Activated naive CD4-positive, alpha-beta T cell treated with anti-CD3 and anti-CD28 coated beads, Interleukin-2, amount 50 U/mL, for 72 hours (primary cell): Measurements from ENCODE around the gene PLEKHG1. TPM values are rescaled to one million over a fixed set of nuclear protein-coding genes. Genes with fewer than 3 reads are reported as not detected.

Experiments used
- ATAC-seq, 2 donors: fragments of 150-1000 bp; cut with Tn5 transposase; 2 replicates each; pipeline ENCODE4 v1.10.0; 2021; ENCODE audit warnings: mild to moderate bottlenecking in 2 of 2, moderate library complexity in 2 of 2
- DNase-seq, 2 donors: peaks; one replicate each; pipeline ENCODE4 v3.0.0; 2021 to 2022; ENCODE audit warnings: low spot score in 2 of 2
- H3K27ac Mint-ChIP-seq, 2 donors: one replicate each; pipeline ENCODE4 v1.8.0; 2022; ENCODE audit warnings: mild to moderate bottlenecking in 2 of 2, mixed read lengths in 2 of 2
- H3K36me3 Mint-ChIP-seq, 2 donors: one replicate each; pipeline ENCODE4 v1.8.0; 2022; ENCODE audit warnings: mixed read lengths in 2 of 2
- H3K9me3 Mint-ChIP-seq, 2 donors: one replicate each; pipeline ENCODE4 v1.8.0; 2022; ENCODE audit warnings: mixed read lengths in 2 of 2
- total RNA-seq, 2 donors: library from RNA; stranded (reverse); gene quantifications; one replicate each; pipeline ENCODE4 v1.2.3, GENCODE V29; 2022

Gene PLEKHG1
- total RNA-seq, 2 donors from 2014 or later: 2.1 to 3.0 TPM

DNA sequence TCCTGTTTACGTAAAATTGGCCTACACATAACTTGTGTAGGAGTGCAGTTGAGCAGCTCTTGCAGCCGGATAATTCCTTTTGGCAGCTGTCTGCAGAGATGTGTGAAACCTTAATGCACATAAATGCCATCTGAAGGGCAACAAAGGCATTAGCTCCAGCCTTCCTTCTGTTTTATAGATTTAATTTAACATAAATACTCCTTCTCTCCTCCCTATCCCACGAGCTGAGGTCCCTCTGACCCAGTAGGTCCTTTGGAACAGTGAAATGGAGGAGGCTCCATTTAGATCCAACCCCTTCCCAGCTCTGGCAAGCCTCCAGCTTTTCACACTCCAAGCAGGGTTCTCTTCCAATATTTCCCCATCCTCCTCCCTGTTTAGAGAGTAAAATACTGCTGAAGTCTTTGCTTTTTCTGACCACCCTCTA, 6.5 kb downstream of the PLEKHG1 start:
- Mint-ChIP-seq H3K9me3 (no peaks in the 10 kb centered on the region), H3K27ac (peak overlapping the region in 1 of 2 donors; percentile 22), H3K36me3 (no peaks in the 10 kb centered on the region)
- DNase-seq (no peak), ATAC-seq (no peak)

DNA sequence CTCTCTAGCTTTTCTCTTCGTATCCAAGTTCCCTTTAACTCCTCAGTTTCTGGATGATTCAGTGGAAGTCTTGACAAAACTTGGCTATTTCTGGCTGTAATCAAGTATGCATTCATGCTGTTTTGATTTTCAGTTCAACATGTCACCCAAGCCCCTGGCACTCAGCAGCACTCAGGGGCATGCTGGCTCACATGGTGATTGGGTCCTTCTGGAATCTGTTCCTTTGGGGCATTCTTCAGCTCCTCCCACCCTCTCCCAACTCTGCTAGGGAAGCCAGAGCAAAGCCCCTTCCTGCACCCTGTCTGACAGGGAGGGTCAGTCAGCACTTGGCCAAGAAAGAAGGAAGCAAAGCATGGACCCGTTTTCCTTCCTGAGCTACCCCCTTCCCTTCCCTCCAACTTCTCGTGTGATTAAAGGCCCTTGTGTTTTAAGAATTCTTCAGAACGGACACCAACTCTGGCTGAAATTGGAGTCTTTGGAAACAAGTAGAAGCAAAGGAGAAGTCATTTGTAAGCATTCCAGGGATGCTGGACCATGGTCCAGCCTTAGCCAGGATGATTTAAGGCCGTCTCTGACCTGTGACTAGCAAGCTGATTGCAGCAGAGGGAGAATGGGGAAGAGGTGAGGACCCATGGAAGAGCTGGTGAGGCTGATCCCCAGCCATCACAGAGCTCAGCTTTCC, 7.1 kb downstream of the PLEKHG1 start:
- H3K27ac Mint-ChIP-seq: peak overlapping the region in 1 of 2 donors; percentile 22
- H3K9me3 Mint-ChIP-seq: no peaks in the 10 kb centered on the region
- ATAC-seq (no peak), DNase-seq (no peak)
- no peaks in the 10 kb centered on the region for H3K36me3 Mint-ChIP-seq

DNA sequence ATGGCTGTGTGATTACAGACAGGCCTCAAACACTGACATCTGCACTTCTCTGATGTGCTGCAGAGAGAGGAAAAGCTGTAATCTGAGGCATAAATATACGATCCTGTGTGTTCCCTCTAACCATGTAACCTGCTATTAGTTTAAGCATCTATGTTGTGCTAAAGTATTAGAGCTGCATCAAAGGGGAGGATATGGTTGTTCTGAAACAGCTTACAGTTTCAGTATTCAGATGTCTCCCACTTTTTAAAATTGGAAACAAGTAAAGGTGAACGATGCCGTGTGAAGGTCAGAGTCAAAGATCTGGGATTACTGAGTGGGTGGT, 7.6 kb downstream of the PLEKHG1 start:
- ATAC-seq: no peak

DNA sequence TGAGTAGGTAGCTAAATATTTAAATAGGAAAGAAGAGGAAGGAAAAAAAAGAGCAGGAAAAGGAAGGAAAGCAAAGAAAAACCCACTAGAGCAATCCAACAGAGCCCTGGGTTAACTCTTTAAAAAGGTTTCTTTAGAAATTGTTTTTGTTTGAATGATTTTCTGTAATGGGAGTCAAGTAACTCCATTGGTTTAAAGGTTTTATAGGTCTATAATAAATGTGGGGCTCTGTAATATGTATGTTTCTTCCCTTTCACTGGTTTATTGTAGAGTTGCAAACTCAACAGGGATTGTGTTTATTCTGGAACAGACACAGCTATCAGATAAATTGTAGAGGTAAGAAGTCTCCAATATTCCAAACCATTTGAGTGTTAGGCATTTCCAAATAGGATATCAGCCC, 10.9 kb downstream of the PLEKHG1 start:
- ATAC-seq (no peak), DNase-seq (no peak)
- Mint-ChIP-seq H3K9me3 (no peaks in the 10 kb centered on the region), H3K27ac (no peak overlapping the region), H3K36me3 (no peaks in the 10 kb centered on the region)

More for the DNA sequence above, 7.6 kb downstream of the PLEKHG1 start:
- DNase-seq: no peak
- H3K36me3 Mint-ChIP-seq: no peaks in the 10 kb centered on the region
- no peak overlapping the region for H3K27ac Mint-ChIP-seq
- H3K9me3 Mint-ChIP-seq: no peaks in the 10 kb centered on the region

DNA sequence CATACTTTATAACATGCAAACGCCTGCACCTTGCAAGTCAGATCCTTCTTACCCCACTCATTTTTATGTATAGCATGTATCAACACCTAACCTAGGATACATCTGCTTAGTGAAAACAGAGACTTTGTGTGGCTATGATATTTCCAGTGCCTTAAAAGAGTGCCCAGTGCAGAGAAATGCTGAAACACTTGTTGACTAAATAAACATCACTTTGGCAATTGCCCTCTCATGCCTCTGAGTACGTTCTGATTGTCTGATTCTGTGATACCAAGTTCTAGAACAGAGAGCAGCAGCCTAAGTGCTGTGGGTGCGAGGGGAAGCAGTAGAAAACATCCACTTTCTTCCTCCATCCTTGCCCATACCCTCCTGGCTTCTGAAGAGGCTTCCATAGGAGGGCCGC, 13.6 kb downstream of the PLEKHG1 start:
- no peaks in the 10 kb centered on the region for H3K36me3 Mint-ChIP-seq
- no peak overlapping the region for H3K27ac Mint-ChIP-seq
- H3K9me3 Mint-ChIP-seq: no peaks in the 10 kb centered on the region
- DNase-seq (no peak), ATAC-seq (no peak)

DNA sequence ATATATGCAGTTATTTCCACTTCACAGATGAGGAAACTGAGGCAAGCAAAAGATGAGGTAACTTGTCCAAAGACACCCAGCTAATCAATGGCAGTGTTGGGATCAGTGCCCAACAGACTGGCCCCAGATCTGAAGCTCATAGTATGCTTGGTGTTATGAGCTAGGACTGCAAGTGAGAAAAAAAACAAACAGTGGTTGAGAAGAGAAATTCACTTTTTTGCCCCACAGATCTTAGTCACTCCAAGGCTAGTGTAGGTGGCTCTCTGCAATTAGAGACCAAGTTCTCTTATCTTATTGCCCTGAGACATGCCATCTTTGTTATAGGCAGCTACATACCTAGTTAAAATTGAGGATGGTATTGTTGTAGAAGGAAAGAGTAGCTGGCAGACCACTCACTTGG, 16.3 kb downstream of the PLEKHG1 start:
- DNase-seq (no peak), ATAC-seq (no peak)
- H3K27ac Mint-ChIP-seq: no peak overlapping the region
- no peaks in the 10 kb centered on the region for H3K9me3 Mint-ChIP-seq
- H3K36me3 Mint-ChIP-seq: no peaks in the 10 kb centered on the region

DNA sequence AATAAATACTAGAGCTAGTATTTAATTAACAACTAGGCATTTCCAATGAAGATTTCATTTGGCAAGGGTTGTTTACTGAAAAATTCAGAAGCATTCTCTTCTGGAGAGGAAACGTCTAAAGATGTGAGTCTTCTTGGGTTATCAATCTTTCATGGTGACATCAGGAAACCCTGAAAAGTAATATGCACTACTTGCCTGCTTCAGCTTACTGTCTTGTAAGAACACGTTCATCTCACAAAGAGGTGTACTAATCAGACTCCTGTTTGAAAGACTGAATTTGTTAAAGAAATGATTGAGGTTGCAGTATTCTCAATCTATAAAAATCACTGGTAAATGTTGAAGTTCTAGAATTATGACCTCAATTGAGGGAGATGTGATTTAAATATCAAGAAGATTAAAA, 16.9 kb downstream of the PLEKHG1 start:
- DNase-seq (no peak), ATAC-seq (no peak)
- Mint-ChIP-seq H3K36me3 (no peaks in the 10 kb centered on the region), H3K9me3 (no peaks in the 10 kb centered on the region), H3K27ac (no peak overlapping the region)

DNA sequence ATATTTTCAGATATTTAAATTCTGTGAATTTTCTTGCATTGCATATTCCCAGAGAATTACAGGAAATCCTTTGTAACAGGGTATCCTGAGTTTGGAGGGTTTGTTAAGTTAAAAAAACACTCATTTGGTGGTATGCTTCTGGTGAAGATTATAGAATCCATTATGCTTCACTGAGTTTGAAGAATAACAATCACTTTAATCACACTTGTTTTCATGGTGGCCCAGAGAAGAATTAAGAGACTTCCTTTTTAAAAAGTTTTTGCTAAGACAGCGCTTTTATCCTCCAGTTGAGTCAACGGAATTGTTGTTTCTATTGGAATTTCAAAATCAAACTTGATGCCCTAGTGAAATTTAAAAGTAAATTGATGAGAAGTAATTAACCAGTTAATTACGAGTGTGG, 17.4 kb downstream of the PLEKHG1 start:
- no peak for DNase-seq
- no peak overlapping the region for H3K27ac Mint-ChIP-seq
- ATAC-seq: no peak
- no peaks in the 10 kb centered on the region for H3K9me3 Mint-ChIP-seq
- no peaks in the 10 kb centered on the region for H3K36me3 Mint-ChIP-seq

DNA sequence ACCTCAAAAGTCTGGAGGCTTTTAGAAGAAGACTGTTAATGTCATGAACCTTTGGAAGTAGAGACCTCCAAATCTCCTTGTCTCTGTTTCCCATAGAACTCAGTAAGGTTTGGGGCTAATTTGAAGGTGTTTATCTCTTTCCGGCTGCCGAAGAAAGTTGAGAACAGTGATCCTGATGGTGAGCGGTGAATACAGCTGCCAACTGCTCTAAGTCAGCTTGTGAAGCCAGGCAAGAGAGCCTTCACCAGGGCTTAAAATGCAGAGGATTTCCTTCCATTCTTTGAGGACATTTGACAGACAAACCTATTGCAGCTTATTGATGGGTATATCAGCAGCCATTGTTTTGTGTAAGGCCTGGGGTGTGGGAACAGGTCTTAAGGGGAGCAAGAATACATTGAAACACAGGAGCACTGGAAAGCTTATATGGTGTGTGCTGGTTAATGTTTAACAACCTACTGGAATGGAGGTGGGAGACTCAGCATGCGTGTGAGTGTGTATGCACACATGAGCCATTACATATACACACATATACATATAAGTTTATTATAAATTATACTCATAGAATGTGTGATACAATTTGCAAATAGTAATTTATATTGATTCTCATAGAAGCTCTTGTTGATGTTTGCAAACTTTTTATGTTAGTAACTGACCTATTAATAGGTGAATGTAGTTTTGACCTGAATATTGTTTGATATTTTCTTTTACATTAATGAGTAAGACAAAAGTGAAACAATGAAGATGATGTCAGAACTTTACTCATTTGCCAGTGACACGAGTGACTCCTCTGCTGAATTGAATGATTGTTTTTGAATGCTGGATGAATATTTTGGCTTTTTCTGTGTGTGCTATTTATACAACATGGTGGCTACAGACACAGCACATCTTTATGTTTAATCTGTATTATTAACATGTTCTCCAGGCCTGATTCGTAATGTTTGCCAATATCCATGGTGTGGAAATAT, 18.1 kb downstream of the PLEKHG1 start:
- DNase-seq (no peak), ATAC-seq (peak in 1 of 2 donors; percentile 47)
- no peak overlapping the region for H3K27ac Mint-ChIP-seq
- H3K9me3 Mint-ChIP-seq: no peaks in the 10 kb centered on the region
- H3K36me3 Mint-ChIP-seq: no peaks in the 10 kb centered on the region

DNA sequence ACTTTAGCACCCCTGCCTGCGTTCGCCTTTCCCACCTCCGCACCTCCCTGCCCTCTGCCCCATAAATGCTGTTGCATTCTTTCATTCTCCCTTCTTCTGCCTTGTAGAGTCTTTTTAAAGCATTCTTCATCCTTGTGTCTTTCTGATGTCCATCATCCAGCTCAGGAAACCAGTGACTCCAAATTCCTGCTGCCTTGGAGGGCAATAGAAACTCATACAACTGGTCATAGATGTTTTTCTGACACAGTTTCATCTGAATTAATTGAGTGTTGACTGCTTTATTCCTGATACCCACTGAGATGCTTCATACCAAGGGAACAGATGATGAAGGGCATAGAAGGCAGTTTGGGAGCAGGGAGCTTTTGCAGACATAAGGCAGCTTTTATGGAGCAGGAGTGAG, 19.6 kb downstream of the PLEKHG1 start:
- Mint-ChIP-seq H3K9me3 (no peaks in the 10 kb centered on the region), H3K27ac (peak overlapping the region in 1 of 2 donors; percentile 6), H3K36me3 (no peaks in the 10 kb centered on the region)
- DNase-seq (no peak), ATAC-seq (no peak)

DNA sequence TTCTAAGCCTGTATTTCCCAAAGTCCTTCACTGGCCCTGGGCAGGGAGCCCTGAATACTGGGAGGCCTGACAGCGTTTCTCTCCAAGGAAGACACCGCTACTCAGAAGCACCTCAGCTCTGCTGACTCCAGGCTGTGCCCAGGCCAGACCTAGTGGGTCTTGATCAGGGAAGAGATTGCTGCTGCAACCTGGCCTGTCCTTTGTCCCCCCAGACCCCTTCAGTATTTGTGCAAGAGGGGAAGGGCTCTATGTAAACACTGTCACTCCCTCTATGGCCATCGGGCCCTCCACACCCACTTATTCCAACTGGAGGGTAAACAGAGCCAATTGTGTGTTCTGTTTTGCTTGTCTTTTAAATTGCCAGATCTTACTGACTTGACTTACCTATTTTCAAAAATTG, 20.6 kb downstream of the PLEKHG1 start:
- no peak overlapping the region for H3K27ac Mint-ChIP-seq
- no peak for DNase-seq
- no peaks in the 10 kb centered on the region for H3K9me3 Mint-ChIP-seq
- H3K36me3 Mint-ChIP-seq: no peaks in the 10 kb centered on the region
- ATAC-seq: no peak

DNA sequence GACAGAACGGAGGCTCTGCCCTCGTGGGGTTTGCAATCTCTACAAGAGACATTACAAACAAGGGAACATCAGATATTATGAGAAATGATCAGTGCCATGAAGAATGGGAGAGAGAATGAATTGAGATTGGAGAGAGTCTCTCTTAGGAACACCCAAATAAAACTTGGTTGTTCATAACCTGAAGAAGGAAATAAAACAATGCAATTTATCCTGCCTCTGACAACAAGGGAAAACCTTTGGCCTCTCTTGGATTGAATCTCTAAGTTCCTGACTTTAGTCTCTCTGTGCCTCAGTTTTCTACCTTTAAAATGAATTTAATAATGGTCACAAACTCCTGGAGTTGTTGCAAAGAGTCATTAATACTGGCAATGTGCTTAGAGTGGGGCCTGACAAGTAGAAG, 21.1 kb downstream of the PLEKHG1 start:
- Mint-ChIP-seq H3K36me3 (no peaks in the 10 kb centered on the region), H3K27ac (no peak overlapping the region), H3K9me3 (no peaks in the 10 kb centered on the region)
- ATAC-seq (no peak), DNase-seq (no peak)

DNA sequence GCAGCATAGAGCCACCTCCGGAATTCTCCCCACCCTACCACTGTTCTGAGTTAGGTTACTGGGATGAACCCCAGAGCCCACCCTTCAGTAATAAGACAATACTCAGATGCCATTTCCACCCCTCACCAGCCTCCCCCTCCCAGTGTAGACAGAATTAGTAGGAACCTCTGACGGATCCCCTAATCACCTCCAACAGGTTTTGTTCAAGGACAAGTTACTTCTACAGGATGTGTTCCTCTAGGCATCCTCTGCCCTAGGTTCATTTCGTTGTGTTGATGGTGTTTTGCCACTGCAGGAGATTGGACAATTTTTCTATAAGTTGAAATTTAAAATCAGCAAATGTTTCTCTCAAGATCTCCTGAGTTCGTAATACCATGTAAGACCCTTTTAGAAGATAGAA, 22.8 kb downstream of the PLEKHG1 start:
- H3K27ac Mint-ChIP-seq: no peak overlapping the region
- ATAC-seq (no peak), DNase-seq (no peak)
- no peaks in the 10 kb centered on the region for H3K36me3 Mint-ChIP-seq
- no peaks in the 10 kb centered on the region for H3K9me3 Mint-ChIP-seq

DNA sequence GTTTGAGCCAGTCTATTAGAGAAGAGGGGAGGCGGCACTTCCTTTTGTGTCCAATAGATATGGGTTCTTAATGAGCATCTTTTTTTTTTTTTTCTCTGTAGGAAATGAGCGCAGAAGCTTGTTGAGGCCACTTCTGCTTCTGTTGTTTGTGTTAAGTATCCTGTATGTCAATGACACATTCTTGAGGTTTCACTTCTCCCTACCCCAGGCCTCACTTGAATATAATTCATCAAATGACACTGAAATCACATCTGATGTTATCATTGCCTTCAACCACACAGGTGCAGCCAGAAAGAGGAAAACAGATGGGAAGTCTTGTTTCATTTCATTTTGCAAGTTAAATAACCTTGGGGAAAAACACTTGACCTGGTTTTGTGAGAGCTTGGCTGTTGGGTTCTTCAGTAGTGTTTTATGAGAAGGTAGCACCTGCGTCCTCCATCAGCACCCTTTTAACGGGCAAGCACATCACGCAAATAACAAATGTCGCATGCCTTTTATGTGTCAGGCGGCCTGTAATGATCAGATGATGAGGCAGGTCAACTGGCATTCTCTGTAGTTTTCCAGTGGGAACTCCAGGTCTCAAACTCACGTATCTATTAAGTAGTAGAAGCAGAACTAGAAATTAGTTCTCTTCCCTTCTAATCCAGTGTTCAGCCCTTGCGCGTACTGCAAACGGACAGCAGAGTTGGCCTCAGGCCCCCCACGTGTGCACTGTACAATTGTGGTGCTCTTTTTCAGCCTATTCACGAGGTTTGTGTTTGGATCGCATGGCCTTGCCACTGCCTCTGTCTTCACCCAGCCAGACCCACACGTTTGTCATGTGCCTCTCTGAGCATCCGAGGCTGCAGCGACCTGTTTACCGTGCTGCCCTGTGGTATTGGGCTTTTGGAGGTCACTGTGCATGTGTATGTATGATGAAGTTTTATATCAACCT, 23.5 kb downstream of the PLEKHG1 start:
- ATAC-seq (peak; percentile 59 to 86), DNase-seq (no peak)
- no peaks in the 10 kb centered on the region for H3K36me3 Mint-ChIP-seq
- no peak overlapping the region for H3K27ac Mint-ChIP-seq
- no peaks in the 10 kb centered on the region for H3K9me3 Mint-ChIP-seq

DNA sequence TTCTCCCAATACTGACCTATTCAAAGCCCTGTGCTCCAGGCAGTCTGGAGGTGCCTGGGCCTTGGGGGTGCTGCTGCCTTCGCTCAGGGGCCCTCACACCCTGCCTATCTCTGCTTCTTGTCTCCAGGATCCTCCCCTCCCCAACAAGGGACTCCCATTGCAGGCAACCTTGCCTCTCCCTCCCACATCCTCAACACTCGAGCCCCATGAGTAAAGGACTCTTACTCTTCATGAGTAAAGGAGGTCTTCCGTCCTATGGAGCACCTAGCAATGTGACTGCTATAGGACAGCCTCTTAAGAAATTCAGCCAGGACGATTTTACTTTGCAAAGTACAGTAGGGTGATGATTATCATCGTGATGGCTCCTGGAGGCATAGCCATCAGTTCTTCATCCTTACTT, 24.5 kb downstream of the PLEKHG1 start:
- Mint-ChIP-seq H3K27ac (no peak overlapping the region), H3K9me3 (no peaks in the 10 kb centered on the region), H3K36me3 (no peaks in the 10 kb centered on the region)
- ATAC-seq (no peak), DNase-seq (no peak)

DNA sequence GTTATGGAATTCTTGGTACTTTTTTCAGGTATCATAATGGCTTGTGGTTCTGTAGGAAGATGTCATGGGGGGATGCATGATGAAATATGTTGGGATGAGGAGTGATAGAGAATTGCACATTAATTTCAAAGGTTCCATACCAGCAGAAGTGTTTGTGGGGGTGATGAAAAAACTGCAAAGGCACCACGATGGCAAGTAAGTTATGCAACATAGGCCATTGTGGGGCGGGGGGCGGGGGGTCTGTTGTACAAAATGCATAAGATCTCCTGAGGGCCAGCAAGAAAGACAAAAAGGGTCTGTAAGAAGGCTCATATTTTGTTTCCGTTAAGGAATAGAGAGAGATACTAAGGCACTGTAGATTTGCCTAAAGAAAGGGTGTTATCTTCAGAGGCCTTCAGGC, 26.2 kb downstream of the PLEKHG1 start:
- no peak overlapping the region for H3K27ac Mint-ChIP-seq
- no peak for ATAC-seq
- DNase-seq: no peak
- no peaks in the 10 kb centered on the region for H3K9me3 Mint-ChIP-seq
- no peaks in the 10 kb centered on the region for H3K36me3 Mint-ChIP-seq

DNA sequence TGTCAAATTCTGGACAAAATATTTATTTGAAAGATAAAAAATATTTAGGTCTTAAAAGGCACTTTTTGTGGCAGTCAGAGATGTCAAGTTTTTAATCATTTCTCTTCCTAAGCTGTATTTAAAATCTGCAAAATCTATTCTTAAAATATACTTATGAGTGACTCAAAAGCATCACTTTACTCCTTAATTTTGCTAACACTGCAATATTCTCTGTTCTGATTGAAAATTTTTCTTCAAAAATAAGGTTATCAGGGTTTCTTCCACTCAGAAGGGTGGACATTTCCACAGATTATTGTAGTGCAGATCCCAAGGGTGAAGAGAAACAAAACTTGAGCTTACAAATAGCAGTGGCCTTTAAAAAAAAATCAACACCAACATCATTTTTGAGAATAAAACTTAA, 27.5 kb downstream of the PLEKHG1 start:
- DNase-seq (no peak), ATAC-seq (no peak)
- no peak overlapping the region for H3K27ac Mint-ChIP-seq
- no peaks in the 10 kb centered on the region for H3K36me3 Mint-ChIP-seq
- no peaks in the 10 kb centered on the region for H3K9me3 Mint-ChIP-seq
